Measurements from ENCODE around the gene EPOP. TPM values are rescaled to one million over a fixed set of nuclear protein-coding genes. Genes with fewer than 3 reads are reported as not detected.

The EPOP gene
- total and polyA plus RNA-seq, 2 of the 13 experiments (the other 11 are each of a cell fraction or from before 2014, with no cell fraction given), result 14.7 to 37.8 TPM

DNA sequence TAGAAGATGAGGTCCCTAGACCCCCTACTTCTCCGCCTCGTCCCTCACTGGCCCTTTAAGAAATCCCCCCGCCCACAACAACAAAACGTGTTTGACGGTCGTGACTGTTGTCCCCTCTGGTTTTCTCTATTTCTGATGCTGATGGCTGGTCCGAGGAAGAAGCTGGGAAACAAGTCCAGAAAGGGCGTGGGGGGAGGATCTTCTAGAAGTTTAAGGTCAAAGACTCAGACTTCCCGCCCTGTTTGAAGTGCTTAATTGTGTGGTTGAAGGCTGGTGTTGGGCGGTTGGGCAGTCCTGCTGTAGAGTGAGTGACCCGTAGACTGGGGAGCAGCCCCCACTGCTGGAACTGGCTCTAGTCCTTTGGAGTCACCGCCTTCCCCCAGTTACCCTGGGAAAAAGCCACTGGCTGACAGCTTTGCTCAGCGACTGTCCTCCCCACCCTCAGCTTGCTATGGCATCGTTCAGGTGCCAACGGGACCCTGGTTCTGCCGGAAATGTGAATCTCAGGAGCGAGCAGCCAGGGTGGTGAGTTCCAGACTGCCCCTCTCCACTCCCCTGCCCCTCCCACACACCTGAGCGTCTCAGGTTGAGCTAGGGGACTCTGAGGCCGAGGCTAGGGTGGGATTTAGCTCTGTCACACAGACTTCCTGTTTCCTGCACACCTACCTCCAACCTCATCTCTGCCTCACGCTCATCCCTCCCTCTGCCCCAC is 31.9 kb upstream of the EPOP start (continued):
- no peak for TF ChIP-seq RELA (CRISPR knock-in tag; IDR thresholded peaks at IDR 0.05)
- TF ChIP-seq ZNF563 (CRISPR knock-in tag; IDR thresholded peaks at IDR 0.05), result no peak
- TF ChIP-seq ZKSCAN8 (CRISPR knock-in tag; IDR thresholded peaks at IDR 0.05; ENCODE audit: borderline replicate concordance), result no peak
- TF ChIP-seq NR1H2 (CRISPR knock-in tag; IDR thresholded peaks at IDR 0.05; ENCODE audit: borderline replicate concordance, low read depth), result no peak
- TF ChIP-seq, protein P1, sequence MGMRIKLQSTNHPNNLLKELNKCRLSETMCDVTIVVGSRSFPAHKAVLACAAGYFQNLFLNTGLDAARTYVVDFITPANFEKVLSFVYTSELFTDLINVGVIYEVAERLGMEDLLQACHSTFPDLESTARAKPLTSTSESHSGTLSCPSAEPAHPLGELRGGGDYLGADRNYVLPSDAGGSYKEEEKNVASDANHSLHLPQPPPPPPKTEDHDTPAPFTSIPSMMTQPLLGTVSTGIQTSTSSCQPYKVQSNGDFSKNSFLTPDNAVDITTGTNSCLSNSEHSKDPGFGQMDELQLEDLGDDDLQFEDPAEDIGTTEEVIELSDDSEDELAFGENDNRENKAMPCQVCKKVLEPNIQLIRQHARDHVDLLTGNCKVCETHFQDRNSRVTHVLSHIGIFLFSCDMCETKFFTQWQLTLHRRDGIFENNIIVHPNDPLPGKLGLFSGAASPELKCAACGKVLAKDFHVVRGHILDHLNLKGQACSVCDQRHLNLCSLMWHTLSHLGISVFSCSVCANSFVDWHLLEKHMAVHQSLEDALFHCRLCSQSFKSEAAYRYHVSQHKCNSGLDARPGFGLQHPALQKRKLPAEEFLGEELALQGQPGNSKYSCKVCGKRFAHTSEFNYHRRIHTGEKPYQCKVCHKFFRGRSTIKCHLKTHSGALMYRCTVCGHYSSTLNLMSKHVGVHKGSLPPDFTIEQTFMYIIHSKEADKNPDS (CRISPR knock-in tag; IDR thresholded peaks at IDR 0.05), result 0 out of 2 replicates have a peak, but pooled peaks have one; percentile 39
- TF ChIP-seq TBL1XR1 (IDR thresholded peaks at IDR 0.05; ENCODE audit: borderline replicate concordance, low read length, partially characterized antibody), result no peak
- TF ChIP-seq ARHGAP35 (CRISPR knock-in tag; IDR thresholded peaks at IDR 0.05; ENCODE audit: borderline replicate concordance), result no peak
- peak; percentile 36 for TF ChIP-seq TEAD3 (CRISPR knock-in tag; optimal IDR thresholded peaks at IDR 0.05; ENCODE audit: borderline replicate concordance)
- TF ChIP-seq PAX8 (CRISPR knock-in tag; IDR thresholded peaks at IDR 0.05; ENCODE audit: borderline replicate concordance), result no peak
- TF ChIP-seq, protein P2, sequence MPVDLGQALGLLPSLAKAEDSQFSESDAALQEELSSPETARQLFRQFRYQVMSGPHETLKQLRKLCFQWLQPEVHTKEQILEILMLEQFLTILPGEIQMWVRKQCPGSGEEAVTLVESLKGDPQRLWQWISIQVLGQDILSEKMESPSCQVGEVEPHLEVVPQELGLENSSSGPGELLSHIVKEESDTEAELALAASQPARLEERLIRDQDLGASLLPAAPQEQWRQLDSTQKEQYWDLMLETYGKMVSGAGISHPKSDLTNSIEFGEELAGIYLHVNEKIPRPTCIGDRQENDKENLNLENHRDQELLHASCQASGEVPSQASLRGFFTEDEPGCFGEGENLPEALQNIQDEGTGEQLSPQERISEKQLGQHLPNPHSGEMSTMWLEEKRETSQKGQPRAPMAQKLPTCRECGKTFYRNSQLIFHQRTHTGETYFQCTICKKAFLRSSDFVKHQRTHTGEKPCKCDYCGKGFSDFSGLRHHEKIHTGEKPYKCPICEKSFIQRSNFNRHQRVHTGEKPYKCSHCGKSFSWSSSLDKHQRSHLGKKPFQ (CRISPR knock-in tag; IDR thresholded peaks at IDR 0.05; ENCODE audit: insufficient replicate concordance), result no peak
- TF ChIP-seq ZNF367 (CRISPR knock-in tag; IDR thresholded peaks at IDR 0.05; ENCODE audit: borderline replicate concordance), result no peak
- no peak for TF ChIP-seq MZF1 (CRISPR knock-in tag; IDR thresholded peaks at IDR 0.05; ENCODE audit: borderline replicate concordance)
- no peak for TF ChIP-seq ZNF549 (CRISPR knock-in tag; IDR thresholded peaks at IDR 0.05)
- TF ChIP-seq, protein P3, sequence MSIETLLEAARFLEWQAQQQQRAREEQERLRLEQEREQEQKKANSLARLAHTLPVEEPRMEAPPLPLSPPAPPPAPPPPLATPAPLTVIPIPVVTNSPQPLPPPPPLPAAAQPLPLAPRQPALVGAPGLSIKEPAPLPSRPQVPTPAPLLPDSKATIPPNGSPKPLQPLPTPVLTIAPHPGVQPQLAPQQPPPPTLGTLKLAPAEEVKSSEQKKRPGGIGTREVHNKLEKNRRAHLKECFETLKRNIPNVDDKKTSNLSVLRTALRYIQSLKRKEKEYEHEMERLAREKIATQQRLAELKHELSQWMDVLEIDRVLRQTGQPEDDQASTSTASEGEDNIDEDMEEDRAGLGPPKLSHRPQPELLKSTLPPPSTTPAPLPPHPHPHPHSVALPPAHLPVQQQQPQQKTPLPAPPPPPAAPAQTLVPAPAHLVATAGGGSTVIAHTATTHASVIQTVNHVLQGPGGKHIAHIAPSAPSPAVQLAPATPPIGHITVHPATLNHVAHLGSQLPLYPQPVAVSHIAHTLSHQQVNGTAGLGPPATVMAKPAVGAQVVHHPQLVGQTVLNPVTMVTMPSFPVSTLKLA (IDR thresholded peaks at IDR 0.05), result no peak
- no peak for TF ChIP-seq ZKSCAN1 (IDR thresholded peaks at IDR 0.05; ENCODE audit: low read length)
- TF ChIP-seq ZBTB1 (CRISPR knock-in tag; IDR thresholded peaks at IDR 0.05; ENCODE audit: borderline replicate concordance), result no peak
- TF ChIP-seq ZBTB20 (CRISPR knock-in tag; IDR thresholded peaks at IDR 0.05; ENCODE audit: borderline replicate concordance, low read depth), result no peak
- TF ChIP-seq ZNF788 (CRISPR knock-in tag; IDR thresholded peaks at IDR 0.05; ENCODE audit: borderline replicate concordance), result no peak
- TF ChIP-seq ZNF260 (CRISPR knock-in tag; IDR thresholded peaks at IDR 0.05; ENCODE audit: borderline replicate concordance, low read depth), result no peak
- TF ChIP-seq ZNF333 (CRISPR knock-in tag; IDR thresholded peaks at IDR 0.05; ENCODE audit: borderline replicate concordance), result no peak
- no peak for TF ChIP-seq LCORL (IDR thresholded peaks at IDR 0.05)
- no peak for TF ChIP-seq LCORL (CRISPR knock-in tag; IDR thresholded peaks at IDR 0.05)
- TF ChIP-seq, protein P4, sequence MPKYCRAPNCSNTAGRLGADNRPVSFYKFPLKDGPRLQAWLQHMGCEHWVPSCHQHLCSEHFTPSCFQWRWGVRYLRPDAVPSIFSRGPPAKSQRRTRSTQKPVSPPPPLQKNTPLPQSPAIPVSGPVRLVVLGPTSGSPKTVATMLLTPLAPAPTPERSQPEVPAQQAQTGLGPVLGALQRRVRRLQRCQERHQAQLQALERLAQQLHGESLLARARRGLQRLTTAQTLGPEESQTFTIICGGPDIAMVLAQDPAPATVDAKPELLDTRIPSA (CRISPR knock-in tag; IDR thresholded peaks at IDR 0.05; ENCODE audit: borderline replicate concordance), result no peak
- TF ChIP-seq CBFB (CRISPR knock-in tag; IDR thresholded peaks at IDR 0.05), result no peak
- 0 out of 2 replicates have a peak, but pooled peaks have one; percentile 5 for TF ChIP-seq HOXA3 (CRISPR knock-in tag; IDR thresholded peaks at IDR 0.05)
